SW480 (cell line): ENCODE results near the gene IGDCC3.
"Not testable (repeated sequence)": the region's sequence is repeated elsewhere in the genome, so short reads cannot be mapped to it uniquely, and the experiment has no call there.

Experiments
- DNase-seq: peaks from one replicate; pipeline ENCODE4 v3.0.0-alpha.2; 2016; ENCODE audit warnings: low spot score

The IGDCC3 gene

GRCh38 chr15:65406424-65407000, 28.7 kb upstream of the IGDCC3 start:
- DNase-seq = no peak

GRCh38 chr15:65405791-65406423, 28.1 kb upstream of the IGDCC3 start:
- no peak for DNase-seq

- DNase-seq = no peak
These were observed 26.5 kb upstream of the IGDCC3 start for GRCh38 chr15:65404186-65404872.

- DNase-seq = no peak
These were observed 25.2 kb upstream of the IGDCC3 start for GRCh38 chr15:65402961-65403360.

- DNase-seq = no peak
These were observed 23.9 kb upstream of the IGDCC3 start for GRCh38 chr15:65401611-65402240.

- peak; percentile 60 for DNase-seq
These were observed 23.2 kb upstream of the IGDCC3 start for GRCh38 chr15:65400760-65401610.

GRCh38 chr15:65399997-65400396, 22.2 kb upstream of the IGDCC3 start:
- DNase-seq = no peak

- no peak for DNase-seq
These were observed 21.4 kb upstream of the IGDCC3 start for GRCh38 chr15:65399001-65399706.

GRCh38 chr15:65398486-65398885, 20.7 kb upstream of the IGDCC3 start:
- not testable (repeated sequence) for DNase-seq

GRCh38 chr15:65396965-65397317, 19.1 kb upstream of the IGDCC3 start:
- DNase-seq = no peak

GRCh38 chr15:65396283-65396964, 18.6 kb upstream of the IGDCC3 start:
- no peak for DNase-seq

- no peak for DNase-seq
These were observed 17.9 kb upstream of the IGDCC3 start for GRCh38 chr15:65395567-65396202.

- no peak for DNase-seq
These were observed 17.1 kb upstream of the IGDCC3 start for GRCh38 chr15:65394936-65395335.

GRCh38 chr15:65394280-65394789, 16.5 kb upstream of the IGDCC3 start:
- DNase-seq = no peak

- DNase-seq = no peak
These were observed 15.8 kb upstream of the IGDCC3 start for GRCh38 chr15:65393557-65393956.

- no peak for DNase-seq
These were observed 15.3 kb upstream of the IGDCC3 start for GRCh38 chr15:65393091-65393490.

- DNase-seq = no peak
These were observed 14.6 kb upstream of the IGDCC3 start for GRCh38 chr15:65392368-65392767.

- no peak for DNase-seq
These were observed 13.9 kb upstream of the IGDCC3 start for GRCh38 chr15:65391732-65392131.

GRCh38 chr15:65390447-65390846, 12.6 kb upstream of the IGDCC3 start:
- DNase-seq = no peak

GRCh38 chr15:65389226-65389625, 11.4 kb upstream of the IGDCC3 start:
- no peak for DNase-seq
